Hindlimb muscle (tissue), 1 donor: ENCODE results near the gene NAT10. TPM values are rescaled to one million over a fixed set of nuclear protein-coding genes. Genes with fewer than 3 reads are reported as not detected.

Source experiments
- DNase-seq: peaks from one replicate; pipeline ENCODE4 v3.0.0-alpha.2; 2013
- polyA plus RNA-seq: library from polyadenylated mRNA; unstranded; fragments of 120-200 nt; gene quantifications from one replicate; pipeline ENCODE4 v1.2.1, GENCODE V29; 2013; ENCODE audit not compliant: insufficient read length

Gene NAT10
- polyA plus RNA-seq, 1 donor = 34.4 TPM

DNA sequence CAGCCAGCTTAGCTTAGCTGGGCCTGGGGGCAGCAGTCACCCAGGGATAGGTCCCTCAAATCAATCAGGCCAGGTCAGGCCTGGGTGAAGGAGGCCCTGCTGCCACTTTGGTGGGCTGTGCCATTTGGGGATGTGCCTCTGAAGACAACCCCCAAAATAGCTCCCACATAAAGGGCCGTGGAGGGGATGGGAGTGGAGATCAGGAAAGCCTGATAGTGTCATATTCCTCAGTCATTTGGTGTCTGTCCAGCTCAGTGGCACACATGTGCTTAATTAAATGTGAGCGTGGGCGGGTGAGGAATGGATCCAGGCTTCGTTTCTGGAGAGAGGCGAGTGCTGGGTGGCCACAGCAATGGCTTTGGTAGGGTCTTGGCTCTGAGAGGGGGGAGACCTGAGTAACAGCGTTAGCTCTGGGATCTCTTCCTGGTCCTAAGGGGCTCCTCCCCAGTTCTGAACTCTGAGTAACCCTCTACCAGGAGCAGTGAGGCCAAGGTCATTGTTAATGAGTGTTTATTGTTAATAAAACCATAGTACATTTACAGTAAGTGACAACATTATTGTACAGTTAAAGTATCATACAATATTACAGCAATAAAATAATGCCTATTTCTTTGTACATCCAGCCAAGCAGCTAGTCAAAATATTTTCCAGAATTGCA, 45.2 kb downstream of the NAT10 start:
- DNase-seq = no peak

DNA sequence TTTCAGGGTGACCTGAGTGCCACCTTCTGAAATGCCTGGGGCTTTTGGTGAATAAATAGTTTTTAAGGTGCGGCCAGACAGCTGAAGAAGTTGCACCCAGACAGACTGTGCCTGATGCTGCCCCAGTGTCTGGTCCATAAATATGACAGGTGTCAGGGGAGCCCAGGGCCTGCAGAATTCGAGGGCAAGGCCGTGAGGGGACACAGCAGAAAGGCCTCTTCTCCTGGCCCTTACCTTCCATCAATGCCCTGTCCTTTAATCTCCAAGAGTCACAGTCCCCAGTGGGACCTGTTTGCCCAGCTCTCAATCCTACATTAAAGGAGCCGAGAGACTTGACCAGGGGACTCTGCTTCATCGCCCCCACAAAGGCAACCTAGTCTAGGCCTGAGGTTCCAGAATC, 45.7 kb downstream of the NAT10 start:
- DNase-seq = no peak

DNA sequence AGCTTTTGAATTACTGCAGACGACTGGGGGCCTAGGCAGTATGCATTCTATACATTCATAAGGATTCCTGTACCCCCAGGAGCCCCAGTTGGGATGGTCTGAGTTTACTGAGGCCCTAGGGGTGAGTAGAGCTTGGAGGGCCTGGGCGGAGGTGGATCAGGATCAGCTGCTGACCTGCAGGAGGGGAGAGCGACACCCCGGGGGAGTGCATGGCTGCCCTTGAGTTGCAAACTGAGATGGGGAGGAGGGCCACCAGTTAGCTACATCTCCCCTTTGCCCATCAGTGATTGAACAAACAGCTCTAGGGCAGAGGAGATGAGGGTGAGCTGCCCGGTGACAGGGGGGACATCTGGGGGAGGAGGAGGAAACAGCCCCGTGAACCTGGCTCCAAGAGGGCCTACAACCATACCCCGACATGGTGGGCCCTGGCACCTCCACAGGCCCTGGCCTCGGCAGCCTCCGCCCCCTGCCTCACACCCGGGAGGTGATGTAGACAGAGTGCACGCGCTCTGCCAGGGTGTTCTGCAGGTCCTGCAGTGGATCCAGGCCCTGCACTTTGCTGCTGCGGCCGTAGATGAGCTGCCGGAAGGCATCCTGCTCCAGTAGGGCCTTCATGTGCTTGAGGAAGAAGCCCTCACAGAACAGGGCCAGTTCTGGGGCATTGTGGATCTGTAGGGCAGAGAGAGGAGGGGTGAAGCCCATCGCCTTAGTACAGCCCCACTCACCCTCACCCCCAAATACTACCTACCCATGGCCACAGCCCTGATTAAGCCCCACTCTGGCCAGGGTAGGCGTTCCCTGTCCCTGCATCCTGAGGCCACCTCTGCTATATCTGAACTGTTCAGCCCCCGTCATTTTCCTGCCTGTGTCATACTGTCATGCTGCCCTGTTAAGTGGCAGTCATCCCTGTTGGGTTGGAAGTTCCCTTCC, 46.8 kb downstream of the NAT10 start:
- no peak for DNase-seq

DNA sequence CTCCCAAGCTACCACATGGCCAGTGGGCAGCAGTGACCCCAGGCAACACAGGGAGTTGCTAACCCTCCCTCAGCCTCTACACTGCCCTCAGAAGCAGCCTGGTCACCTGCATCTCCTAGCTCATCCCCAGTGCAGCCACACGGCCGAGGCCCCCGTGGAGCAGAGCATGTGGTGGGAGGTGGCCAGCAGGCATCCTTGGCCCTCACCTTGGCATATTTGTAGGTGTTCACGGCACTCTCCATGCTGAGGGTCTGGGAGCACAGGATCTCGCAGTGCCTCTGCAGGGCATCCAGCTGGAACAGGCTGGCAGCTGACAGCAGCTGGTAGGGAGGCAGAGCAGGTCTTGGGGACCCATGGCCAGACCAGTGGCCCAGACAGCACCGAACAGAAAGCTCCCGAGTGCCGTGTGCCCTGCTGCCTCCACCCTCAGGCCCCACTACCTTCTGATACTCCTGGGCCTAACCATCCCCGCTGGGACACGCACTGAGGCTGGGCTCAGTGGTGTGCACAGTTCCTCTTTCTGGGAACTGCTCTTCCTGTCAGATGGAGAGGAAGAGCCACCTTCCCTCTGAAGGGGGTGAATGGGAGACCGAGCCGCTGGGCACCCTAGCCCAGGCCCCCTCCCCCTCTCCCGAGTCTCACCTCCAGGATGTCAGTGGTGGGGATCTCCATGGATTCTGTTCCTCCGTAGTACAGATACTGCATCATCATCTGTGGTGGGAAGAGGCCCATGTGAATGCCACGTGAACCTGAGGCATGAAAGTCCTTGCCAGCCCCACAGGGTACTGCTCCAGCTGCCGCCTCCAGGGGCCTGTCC, 48.8 kb downstream of the NAT10 start:
- no peak for DNase-seq

DNA sequence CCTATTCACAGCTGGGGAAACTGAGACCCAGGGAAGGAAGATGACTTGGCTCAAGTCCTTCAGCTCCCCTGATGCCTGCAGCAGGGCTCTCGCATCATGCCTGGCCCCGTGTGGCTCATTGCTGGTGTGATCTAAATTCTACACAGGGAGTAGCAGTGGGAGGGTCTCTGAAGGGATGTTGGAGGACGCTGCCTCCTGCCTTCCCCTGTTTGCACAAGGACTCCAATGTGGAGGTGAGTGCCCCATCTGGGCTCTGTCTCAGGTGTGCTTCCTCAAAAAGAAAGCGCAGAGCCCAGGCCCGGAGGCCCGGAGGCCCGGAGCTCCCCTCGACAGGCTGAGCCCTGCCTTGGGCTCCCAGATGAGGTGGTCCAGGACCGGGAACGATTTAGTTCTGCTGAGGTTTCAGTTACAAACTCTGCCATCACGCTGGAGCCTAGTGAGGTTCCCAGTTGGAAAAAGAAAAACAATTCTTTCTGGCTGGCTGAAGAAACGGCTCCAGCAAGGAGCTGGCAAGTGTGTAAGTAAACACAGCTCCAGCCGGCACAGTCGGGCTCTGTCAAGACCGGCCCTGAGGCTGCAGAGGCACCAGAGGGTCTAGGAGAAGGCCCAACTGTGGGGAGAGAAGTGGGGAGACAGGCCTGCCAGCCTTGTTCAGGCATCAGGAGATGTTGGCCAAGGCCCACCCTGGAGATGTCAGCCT, 49.8 kb downstream of the NAT10 start:
- no peak for DNase-seq

DNA sequence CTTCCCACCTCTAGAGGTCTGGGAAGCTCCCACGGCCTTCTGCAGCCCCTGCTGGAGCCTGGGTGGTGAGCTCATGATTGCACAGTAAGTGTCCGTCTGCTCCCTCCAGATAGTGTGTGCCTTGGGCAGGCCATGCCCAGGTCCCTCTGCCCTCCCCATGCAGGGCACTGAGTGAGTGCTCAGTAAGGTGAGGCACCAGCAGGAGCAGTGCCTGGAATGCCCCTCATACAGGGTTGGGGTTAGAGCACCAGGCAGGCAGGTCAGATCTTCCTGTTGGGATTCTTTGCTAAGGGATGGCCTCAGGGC, 50.3 kb downstream of the NAT10 start:
- no peak for DNase-seq

DNA sequence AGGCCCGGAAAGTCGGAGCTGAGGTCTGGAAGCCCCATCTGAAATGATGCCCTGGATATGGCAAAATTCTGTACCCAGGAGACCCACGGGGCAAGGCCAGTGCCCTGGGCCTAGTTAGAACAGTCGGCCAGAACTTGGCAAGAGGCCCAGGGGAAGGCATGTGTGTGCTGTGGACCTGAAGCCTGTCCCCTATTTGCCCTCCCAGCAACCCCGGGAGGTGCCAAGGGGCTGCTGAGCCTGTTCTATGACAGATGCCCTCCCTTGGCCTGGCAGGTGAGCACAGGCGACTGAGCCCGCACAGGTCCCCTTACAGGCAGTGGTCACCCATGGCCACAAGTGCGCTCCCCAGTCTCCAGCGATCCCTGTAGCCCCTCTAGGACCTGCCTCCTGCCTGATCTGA, 51.7 kb downstream of the NAT10 start:
- no peak for DNase-seq

DNA sequence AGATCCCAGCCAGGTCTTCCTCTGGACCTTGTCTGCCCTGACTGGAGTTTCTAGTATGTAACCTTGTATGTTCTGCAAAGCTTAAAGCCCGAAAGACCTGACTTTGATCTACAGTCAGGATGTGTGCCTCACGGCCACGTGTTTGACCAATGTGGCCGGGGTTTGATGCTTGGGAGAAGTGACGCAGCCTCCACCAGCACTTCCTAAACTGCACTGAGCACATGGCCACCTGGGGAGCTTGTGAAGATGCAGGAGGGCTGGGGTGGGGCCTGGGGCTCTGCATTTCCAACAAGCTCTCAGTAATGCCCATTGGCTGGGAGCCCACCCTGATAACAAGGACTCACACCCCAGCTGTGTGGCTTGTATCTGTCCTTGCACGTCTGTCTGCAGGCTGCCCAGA, 53.2 kb downstream of the NAT10 start:
- no peak for DNase-seq

DNA sequence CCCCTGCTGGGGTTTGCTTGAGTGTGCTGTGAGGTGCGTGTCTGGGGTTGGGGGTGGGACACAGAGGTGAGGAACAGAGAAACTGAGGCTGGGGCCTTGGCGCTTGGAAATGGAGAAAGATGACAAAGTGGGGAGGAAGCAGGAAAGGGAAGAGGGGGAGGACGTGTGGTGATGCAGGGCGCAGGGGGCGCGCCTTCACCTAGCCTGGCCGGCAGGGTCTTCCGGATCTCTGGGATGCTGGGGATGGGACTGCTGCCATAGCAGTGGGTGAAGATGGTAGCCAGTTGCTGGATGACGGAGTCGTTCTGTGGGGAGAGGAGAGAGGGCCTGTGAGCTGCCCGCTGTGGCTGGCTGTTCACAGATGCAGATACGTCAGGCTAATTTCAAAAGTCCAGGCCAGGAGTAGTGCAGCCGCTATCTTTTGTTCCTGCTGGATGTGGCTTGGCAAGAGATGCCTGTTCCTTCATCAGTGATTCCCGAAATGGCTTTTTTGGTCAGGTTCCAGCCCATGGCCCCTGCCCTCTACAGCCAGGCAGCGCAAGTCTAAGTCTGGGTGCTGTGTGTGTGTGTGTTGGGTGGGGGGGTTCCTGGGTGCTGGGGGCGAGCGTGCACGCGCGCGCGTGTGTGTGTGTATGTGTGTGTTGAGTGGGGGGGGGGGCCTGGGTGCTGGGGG, 54.8 kb downstream of the NAT10 start:
- no peak for DNase-seq

DNA sequence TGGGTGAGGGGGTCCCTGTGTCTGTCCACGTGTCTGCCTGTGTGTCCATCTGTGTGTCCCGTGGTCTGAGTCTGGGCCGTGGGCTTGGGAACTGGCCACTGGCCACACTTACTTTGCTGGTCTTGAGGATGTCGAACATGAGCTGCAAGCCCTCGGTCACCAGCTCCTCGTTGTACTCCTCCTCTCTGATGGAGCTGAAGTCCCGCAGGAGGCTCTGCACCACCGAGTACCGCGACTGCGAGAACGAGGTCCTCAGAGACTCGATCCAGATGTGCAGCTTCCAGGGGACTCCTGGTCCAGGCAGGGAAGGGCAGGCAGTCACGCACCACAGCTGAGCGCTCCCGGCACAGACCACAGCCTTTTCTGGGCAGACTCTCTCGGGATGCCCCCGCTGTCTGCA, 55.4 kb downstream of the NAT10 start:
- no peak for DNase-seq

DNA sequence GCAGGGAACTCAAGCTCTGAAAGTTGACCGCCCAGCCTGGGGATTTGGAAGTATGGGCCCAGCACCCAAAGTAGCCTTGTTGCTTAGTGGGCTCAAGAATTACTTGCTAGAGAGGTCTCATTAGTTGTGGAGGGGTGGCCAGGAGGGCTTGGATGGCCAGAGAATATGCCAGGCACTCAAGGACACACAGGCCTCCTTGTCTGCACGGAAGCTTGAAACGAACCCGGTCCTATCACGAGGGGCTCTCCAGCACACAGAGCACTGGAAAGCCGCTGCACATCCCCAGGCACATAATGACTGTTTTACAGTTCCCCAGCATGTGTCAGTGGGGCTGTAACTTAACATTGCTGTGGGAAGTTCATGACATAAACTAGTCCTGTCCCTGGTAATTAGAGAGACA, 55.9 kb downstream of the NAT10 start:
- DNase-seq = no peak

DNA sequence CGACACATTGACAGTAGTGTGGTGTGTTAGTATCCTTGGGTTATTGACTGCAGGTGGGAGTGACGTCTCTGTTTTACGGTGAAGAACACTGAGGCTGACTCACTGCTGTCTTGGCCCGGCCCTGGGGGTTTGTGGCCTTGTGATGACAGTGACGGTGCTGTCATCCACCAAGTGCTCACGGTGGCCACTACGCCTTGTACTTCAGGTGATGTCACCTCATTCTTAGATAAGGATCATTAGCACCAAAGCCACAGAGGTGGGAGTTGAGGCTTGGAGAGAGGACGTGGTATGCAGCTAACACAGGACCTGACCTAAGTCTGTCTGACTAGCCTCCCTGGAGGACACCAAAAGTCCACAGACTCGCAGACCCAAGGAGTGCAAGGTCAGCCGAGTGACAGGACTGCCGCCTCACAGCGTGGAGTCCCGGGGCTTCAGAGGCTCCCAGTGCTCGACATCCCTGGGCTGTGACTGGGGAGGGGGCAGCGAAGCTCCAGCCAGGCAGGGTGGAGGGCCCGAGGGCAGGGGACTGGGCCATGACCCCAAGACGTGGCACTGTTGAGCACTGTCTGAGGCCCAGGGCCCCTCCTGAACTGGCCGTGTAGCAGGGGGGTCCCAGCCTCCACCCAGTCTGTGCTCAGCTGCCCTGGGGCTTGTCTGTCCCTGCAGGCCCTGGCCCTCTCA, 56.5 kb downstream of the NAT10 start:
- DNase-seq = no peak

DNA sequence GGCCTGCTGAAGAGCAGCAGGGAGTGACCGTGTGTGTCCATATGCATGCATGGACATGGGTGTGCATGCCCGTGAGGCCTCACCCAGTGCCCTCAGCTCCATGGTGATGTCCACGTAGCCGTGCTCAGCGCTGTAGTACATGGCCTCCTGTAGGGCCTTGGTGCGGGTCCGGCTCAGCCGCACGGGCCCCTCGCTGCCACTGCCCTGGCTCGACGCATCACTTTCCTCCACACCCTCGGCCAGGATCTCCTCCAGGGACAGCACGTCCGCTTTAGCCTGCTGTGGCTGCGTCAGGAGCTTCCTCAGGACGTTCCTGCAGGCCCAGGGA, 57.0 kb downstream of the NAT10 start:
- no peak for DNase-seq

DNA sequence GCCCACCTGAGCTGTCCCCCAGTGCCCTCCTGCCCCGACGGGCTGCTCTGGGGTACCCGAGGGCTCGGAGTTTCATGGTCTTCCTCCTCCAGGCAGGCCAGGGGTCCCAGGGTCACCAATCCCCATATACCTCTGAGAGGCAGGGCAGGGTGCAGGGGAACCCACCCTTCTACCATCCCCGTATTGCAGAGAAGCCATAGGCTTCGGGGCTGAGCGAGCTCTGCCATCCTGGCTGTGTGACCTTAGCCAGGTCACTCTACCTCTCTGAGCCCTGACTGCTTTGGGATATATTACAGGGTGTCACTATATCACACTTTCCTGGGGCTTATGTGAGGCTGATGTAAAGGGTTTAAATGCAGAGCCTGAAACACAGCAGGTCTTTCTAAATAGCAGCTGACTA, 57.4 kb downstream of the NAT10 start:
- DNase-seq = no peak

DNA sequence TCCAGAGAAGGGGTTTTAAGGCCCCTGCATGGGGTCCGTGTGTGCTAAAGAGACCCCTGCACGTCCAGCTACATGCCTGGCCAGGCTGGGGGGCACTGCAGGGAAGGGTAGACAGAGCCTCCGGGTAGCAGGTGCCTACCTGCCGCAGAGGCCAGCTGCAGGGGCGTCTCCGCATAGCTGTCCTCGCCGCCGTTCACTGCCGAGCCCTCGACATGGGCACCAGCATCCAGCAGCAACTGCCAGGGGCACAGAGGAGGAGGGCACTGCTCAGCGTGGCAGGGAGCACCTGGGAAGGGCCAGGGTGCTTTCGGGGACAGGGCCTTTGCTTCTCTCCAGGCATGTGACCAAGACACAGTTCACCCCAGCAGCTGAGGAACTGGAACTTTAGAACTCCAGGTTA, 59.7 kb downstream of the NAT10 start:
- DNase-seq = no peak

DNA sequence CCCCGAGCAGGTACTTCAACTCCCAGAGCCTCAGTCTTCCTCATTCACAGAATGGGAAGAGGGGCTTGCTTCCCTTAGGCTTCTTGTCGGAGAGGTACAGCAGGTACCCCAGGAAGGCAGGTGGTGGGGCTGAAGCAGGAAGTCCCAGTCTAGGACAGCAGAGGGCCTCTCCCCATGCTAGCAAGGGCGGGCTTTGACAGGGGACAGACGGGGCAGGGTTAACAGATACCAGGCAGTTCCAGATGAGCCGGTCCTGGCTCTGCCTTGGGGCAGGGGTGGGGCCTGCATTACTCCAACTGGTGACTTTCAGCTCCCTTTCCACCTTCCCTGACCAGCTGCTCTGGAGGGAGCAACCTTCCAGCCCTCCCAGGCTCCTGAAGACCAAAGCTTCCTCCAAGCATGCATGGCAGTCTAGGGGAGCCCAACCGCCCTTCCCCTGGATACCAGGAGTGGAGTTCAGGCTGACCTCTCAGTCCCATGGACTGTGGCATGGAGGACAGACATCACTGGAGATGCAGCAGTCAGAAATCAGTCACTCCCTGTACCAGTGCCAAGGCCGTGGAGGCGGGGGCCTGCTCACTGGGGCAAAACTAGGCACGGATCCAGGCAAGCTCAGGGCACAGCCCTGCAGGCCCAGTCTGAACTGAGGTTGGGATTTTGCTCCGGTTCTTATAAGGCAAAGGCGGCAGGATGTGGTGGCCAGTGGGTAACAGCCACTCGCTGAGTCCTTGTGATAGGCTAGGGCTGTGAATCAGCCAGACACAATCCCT, 60.5 kb downstream of the NAT10 start:
- DNase-seq = no peak

DNA sequence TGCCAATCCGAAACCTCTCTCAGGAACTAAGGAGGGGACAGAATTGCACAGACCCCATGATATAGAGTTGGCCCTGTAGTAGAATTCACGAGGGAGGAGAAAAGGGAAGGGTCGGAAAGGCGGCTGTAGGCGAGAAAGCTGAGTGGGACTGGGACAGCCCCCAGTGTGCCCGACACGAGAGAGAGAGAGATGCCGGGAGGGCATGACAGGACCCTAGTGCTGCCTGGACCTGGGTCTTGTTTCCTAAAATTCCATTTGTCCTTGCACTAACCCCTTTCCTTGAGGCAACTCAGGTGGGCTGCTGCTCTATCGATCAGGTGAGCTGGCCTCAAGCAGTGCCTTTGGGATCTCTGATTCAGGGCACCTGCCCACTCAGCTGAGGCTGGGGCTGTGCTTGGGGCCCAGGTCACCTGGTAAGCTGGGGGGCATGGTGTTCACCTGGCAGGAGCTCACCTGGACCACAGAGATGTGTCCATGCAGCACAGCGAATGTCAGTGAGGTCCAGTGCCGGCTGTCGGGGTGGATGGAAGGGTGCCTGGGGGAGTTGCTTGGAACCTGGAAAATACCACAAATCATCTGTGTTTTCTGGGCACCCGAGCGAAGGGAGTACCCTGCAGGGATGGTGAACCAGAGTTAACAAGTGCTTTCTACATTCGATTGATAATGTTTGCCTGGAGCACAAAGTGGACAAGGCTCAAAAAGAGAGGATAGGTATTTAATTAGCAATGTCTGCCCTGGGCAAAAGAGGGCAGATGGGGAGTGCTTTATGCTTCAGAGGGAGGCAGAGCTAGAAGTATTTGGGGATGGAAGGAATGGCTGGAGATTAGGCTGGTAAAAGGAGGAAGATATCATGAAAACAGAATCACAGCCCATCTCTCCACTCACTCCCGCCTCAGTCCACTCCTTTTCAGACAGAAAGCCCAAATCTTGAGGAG, 61.6 kb downstream of the NAT10 start:
- DNase-seq = no peak

DNA sequence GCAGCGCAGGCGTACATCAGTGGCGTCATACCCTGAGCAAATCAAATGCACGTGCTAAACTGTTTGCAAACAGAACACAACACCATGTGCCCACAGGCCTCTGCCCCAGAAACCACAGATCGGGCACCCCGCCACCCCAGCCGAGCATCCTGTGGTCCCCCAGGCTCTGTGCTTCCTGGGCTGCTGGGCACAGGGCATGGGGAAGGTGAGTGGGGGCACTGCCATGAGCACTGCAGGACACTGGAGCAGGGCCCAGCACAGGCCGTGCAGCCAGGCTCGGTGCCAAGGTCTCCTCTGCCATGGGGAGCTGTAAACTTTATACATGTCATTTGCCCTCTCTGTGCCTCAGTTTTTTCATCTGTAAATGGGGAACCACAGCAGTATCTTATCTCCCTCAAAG, 62.5 kb downstream of the NAT10 start:
- DNase-seq = no peak

DNA sequence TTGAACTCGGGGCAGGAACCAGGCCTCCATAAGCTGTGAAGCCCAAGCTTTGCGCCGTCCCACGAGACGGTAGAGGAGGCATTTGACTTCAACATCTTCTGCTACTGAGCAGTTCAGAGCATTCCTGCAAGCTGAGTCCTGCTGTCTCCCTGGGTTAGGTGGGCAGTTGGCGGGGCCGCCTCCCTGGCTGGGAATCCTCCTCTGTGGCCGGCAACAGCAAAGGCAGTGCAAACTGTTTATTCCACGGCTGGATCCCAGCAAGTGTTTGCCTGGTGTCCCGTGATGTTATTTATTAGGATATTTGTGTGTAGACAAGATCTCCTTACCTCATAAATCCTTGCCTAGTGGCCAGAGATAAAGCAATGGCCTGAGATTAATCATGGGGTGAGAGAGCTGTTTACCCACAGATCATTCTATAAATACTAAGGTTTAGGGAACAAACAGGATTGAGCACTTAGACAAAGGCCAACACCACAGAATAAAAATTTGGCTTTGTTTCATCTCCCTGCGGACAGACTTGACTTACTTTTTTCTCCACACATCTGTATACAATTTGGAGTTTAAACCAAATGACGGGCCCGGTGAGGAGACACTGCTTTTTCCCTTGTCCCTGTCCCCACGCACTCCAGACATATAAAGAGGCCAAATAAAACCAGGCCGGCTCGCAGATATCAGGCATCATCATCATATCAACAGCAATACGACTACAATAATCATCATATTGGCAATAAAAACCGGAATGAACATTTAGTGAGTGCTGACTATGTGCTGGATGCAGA, 63.4 kb downstream of the NAT10 start:
- DNase-seq = no peak
